Lung (tissue), 12 donors: ENCODE data around the gene CYP4B1. TPM values are rescaled to one million over a fixed set of nuclear protein-coding genes. Genes with fewer than 3 reads are reported as not detected.

Experiments used
- ATAC-seq: fragments of 200-7000 bp; cut with Tn5 transposase; one replicate; pipeline ENCODE4 v1.9.1; 2020; ENCODE audit warnings: moderate number of reproducible peaks; ENCODE audit not compliant: insufficient read depth, low FRiP score
- DNase-seq, 3 donors: peaks; one replicate each; pipeline ENCODE4 v3.0.0-alpha.2; 2013 to 2017
- H3K27ac ChIP-seq, 2 donors: one replicate each; pipeline ENCODE4 v1.5.1; 2013; ENCODE audit warnings: mild to moderate bottlenecking in 2 of 2, moderate library complexity in 2 of 2, control low read depth in 1 of 2, inconsistent platforms in 1 of 2, low read depth in 1 of 2, low read length in 1 of 2
- H3K27me3 ChIP-seq, 3 donors: one replicate each; pipeline ENCODE4 v1.5.1; 2013; ENCODE audit warnings: low read length in 2 of 3; ENCODE audit not compliant: control insufficient read depth in 3 of 3, insufficient read depth in 3 of 3
- H3K36me3 ChIP-seq, 4 donors: one replicate each; pipeline ENCODE4 v1.5.1; 2013; ENCODE audit warnings: low read length in 4 of 4, mild to moderate bottlenecking in 1 of 4, moderate library complexity in 1 of 4; ENCODE audit not compliant: control insufficient read depth in 4 of 4, insufficient read depth in 4 of 4
- H3K4me1 ChIP-seq, 5 donors: one replicate each; pipeline ENCODE4 v1.5.1; 2013; ENCODE audit warnings: low read length in 5 of 5, mild to moderate bottlenecking in 2 of 5, moderate library complexity in 1 of 5; ENCODE audit not compliant: control insufficient read depth in 5 of 5, insufficient read depth in 5 of 5
- H3K4me3 ChIP-seq: one replicate; pipeline ENCODE4 v1.5.1; 2013; ENCODE audit warnings: mild to moderate bottlenecking, control low read depth, moderate library complexity
- H3K9ac ChIP-seq, 2 donors: one replicate each; pipeline ENCODE4 v1.5.1; 2013; ENCODE audit warnings: low read length in 2 of 2, control low read depth in 1 of 2; ENCODE audit not compliant: insufficient read depth in 1 of 2
- H3K9me3 ChIP-seq, 4 donors: one replicate each; pipeline ENCODE4 v1.5.1; 2013; ENCODE audit warnings: low read length in 3 of 4, mild to moderate bottlenecking in 1 of 4, moderate library complexity in 1 of 4; ENCODE audit not compliant: control insufficient read depth in 4 of 4, insufficient read depth in 3 of 4
- CTCF ChIP-seq: IDR thresholded peaks from 2 replicates; pipeline ENCODE4 v1.5.1; 2012; ENCODE audit warnings: mild to moderate bottlenecking; ENCODE audit errors: control extremely low read depth, extremely low read depth
- WGBS, 2 donors: extraction: QIAGEN DNeasy Blood & Tissue Kit; methylation state at CpG; one replicate each; pipeline ENCODE4 v1.1.7; 2013; 5-methylcytosine and 5-hydroxymethylcytosine counted together
- polyA plus RNA-seq, 2 donors: library from polyadenylated mRNA; stranded (reverse); fragments of 200-250 nt; gene quantifications; one replicate each; pipeline ENCODE4 v1.2.1, GENCODE V29; 2013
- total RNA-seq, 2 donors: library from RNA; depleted of rRNA in 1 of 2; stranded (reverse); fragments of >200 nt in 1 of 2; gene quantifications; one replicate each; pipeline ENCODE4 v1.2.1, GENCODE V29; 2014 to 2021
- donor health status: control.
- donor health status: control.
- donor health status: Bipolar disorder and iron deficiency.
- donor health status: healthy.
- donor health status: DM: yes; HTN: yes; CAD: no.

CYP4B1 gene
- total and polyA plus RNA-seq, 4 donors: 75.7 to 180 (median 157) TPM

- 94 to 98% methylated on average over 6 of the region's 6 CpGs for WGBS, 2 donors
- TF ChIP-seq CTCF: no peak
- H3K36me3 ChIP-seq: peaks cover 0 to 9% (median 0%) of the 10 kb centered on the region in 4 donors
Measured at GRCh38 chr1:46815133-46815532, 16.3 kb downstream of the CYP4B1 start.

GRCh38 chr1:46816930-46817329, 18.1 kb downstream of the CYP4B1 start:
- Histone ChIP-seq H3K36me3 (peaks cover 0 to 9% (median 0%) of the 10 kb centered on the region in 4 donors), H3K27ac (no peak overlapping the region), H3K4me3 (no peak overlapping the region), H3K27me3 (no peaks in the 10 kb centered on the region), H3K4me1 (peaks cover 0 to 11% (median 0%) of the 10 kb centered on the region in 5 donors), H3K9me3 (no peaks in the 10 kb centered on the region), H3K9ac (no peak overlapping the region)
- 94 to 97% methylated on average over 5 of the region's 5 CpGs for WGBS, 2 donors
- TF ChIP-seq CTCF: no peak
- DNase-seq: no peak
- ATAC-seq: no peak

More at GRCh38 chr1:46815133-46815532, 16.3 kb downstream of the CYP4B1 start:
- H3K4me1 ChIP-seq: peaks cover 0 to 18% (median 0%) of the 10 kb centered on the region in 5 donors
- no peak overlapping the region for H3K9ac ChIP-seq
- no peaks in the 10 kb centered on the region for H3K9me3 ChIP-seq
- H3K4me3 ChIP-seq: no peak overlapping the region
- DNase-seq (no peak), ATAC-seq (no peak)
- H3K27me3 ChIP-seq: no peaks in the 10 kb centered on the region
- H3K27ac ChIP-seq: no peak overlapping the region

GRCh38 chr1:46817814-46818213, 19.0 kb downstream of the CYP4B1 start:
- Histone ChIP-seq H3K27ac (no peak overlapping the region), H3K9ac (no peak overlapping the region), H3K36me3 (peaks cover 0 to 9% (median 0%) of the 10 kb centered on the region in 4 donors), H3K4me1 (peaks cover 0 to 8% (median 0%) of the 10 kb centered on the region in 5 donors), H3K27me3 (no peaks in the 10 kb centered on the region), H3K9me3 (no peaks in the 10 kb centered on the region), H3K4me3 (no peak overlapping the region)
- ATAC-seq (no peak), DNase-seq (no peak)
- TF ChIP-seq CTCF: no peak
- 88 to 90% methylated on average over 6 of the region's 6 CpGs for WGBS, 2 donors

GRCh38 chr1:46818591-46818990, 19.7 kb downstream of the CYP4B1 start:
- no peak for ATAC-seq
- DNase-seq: no peak
- Histone ChIP-seq H3K4me3 (no peak overlapping the region), H3K36me3 (peaks cover 0 to 7% (median 0%) of the 10 kb centered on the region in 4 donors), H3K27ac (no peak overlapping the region), H3K4me1 (peaks cover 0 to 8% (median 0%) of the 10 kb centered on the region in 5 donors), H3K9ac (no peak overlapping the region), H3K27me3 (no peaks in the 10 kb centered on the region), H3K9me3 (no peaks in the 10 kb centered on the region)
- no peak for TF ChIP-seq CTCF
- WGBS, 2 donors: 90 to 93% methylated on average over 5 of the region's 5 CpGs
